ENCODE results near the gene HACD3. TPM values are rescaled to one million over a fixed set of nuclear protein-coding genes. Genes with fewer than 3 reads are reported as not detected.

HACD3 gene
- total and polyA plus RNA-seq, 2 of the 13 experiments (the other 11 are each of a cell fraction or from before 2014, with no cell fraction given), result 73.6 to 161 TPM

GRCh38 chr15:65516997-65517865 lies 13.0 kb upstream of the HACD3 start, which contains the start of gene DPP8 (continued):
- peak; percentile 87; the same call in 1 of the 2 replicates for TF ChIP-seq MZF1 (CRISPR knock-in tag; IDR thresholded peaks at IDR 0.05; ENCODE audit: borderline replicate concordance)
- TF ChIP-seq JARID2 (CRISPR knock-in tag; IDR thresholded peaks at IDR 0.05; ENCODE audit: insufficient replicate concordance), result peak; percentile 95
- peak; percentile 98 for TF ChIP-seq ZNF605 (CRISPR knock-in tag; IDR thresholded peaks at IDR 0.05)
- no peak for TF ChIP-seq RBM22 (optimal IDR thresholded peaks at IDR 0.05; ENCODE audit: low read length)
- no peak for TF ChIP-seq E2F2 (CRISPR knock-in tag; IDR thresholded peaks at IDR 0.05; ENCODE audit: borderline replicate concordance)
- TF ChIP-seq ARNTL (CRISPR knock-in tag; IDR thresholded peaks at IDR 0.05), result peak; percentile 77; the same call in 1 of the 2 replicates
- TF ChIP-seq FOXP4 (CRISPR knock-in tag; IDR thresholded peaks at IDR 0.05), result peak; percentile 50; the same call in 1 of the 2 replicates
- TF ChIP-seq PRMT3 (CRISPR knock-in tag; IDR thresholded peaks at IDR 0.05; ENCODE audit: borderline replicate concordance, low read depth), result no peak
- TF ChIP-seq PCBP1 (IDR thresholded peaks at IDR 0.05; ENCODE audit: borderline replicate concordance, low read depth, low read length), result peak; percentile 92; the same call in 1 of the 2 replicates
- no peak for TF ChIP-seq HNRNPL (IDR thresholded peaks at IDR 0.05; ENCODE audit: low read depth, low read length)
- TF ChIP-seq HNRNPK (IDR thresholded peaks at IDR 0.05; ENCODE audit: low read depth, low read length, poor library complexity, severe bottlenecking), result peak; percentile 77
- no peak for TF ChIP-seq NBN (conservative IDR thresholded peaks at IDR 0.05)
- TF ChIP-seq ATAD3A (CRISPR knock-in tag; IDR thresholded peaks at IDR 0.05), result no peak
- TF ChIP-seq HNF4G (IDR thresholded peaks at IDR 0.05; ENCODE audit: borderline replicate concordance, low read depth, low read length), result no peak
- peak; percentile 46; the same call in 1 of the 2 replicates for TF ChIP-seq HNF4G (CRISPR knock-in tag; IDR thresholded peaks at IDR 0.05; ENCODE audit: borderline replicate concordance, low read depth)
- TF ChIP-seq PREB (CRISPR knock-in tag; IDR thresholded peaks at IDR 0.05), result no peak
- TF ChIP-seq ZNF577 (CRISPR knock-in tag; IDR thresholded peaks at IDR 0.05; ENCODE audit: borderline replicate concordance, low read depth), result peak; percentile 88; the same call in 1 of the 2 replicates
- TF ChIP-seq ZZZ3 (CRISPR knock-in tag; IDR thresholded peaks at IDR 0.05; ENCODE audit: borderline replicate concordance), result peak; percentile 93; the same call in 1 of the 2 replicates

Measured in HepG2 (cell line).